H1 (cell line): ENCODE results near the gene ZNF512. TPM values are rescaled to one million over a fixed set of nuclear protein-coding genes. Genes with fewer than 3 reads are reported as not detected.

ENCODE experiments used
- CTCF ChIA-PET: fragments of 300-600 bp; sonication (Branson Sonifier 250); formaldehyde crosslinking; loops from one replicate; lab custom pipeline; 2021; ENCODE audit not compliant: partially characterized antibody; lab: Charles Lee
- POLR2A ChIA-PET: fragments of 300-600 bp; sonication (Branson Sonifier 250); formaldehyde crosslinking; loops from one replicate; lab custom pipeline; 2021; ENCODE audit warnings: inconsistent platforms; ENCODE audit not compliant: partially characterized antibody; lab: Charles Lee
- DNase-seq, 2 experiments: peaks; one replicate each; pipeline versions ENCODE4 v3.0.0 to v3.0.0-alpha.2; 2010 to 2022; ENCODE audit warnings: low spot score in 2 of 2, low read depth in 1 of 2, mixed read lengths in 1 of 2
- FAIRE-seq: peaks from 2 replicates; lab custom pipeline; 2011; peaks lifted over from hg19 to GRCh38; lab: Jason Lieb, UNC
- H2AFZ ChIP-seq: 2 replicates; pipeline ENCODE4 v1.8.1; 2012; ENCODE audit warnings: low read length, inconsistent platforms
- H2AK5ac ChIP-seq: 2 replicates; pipeline ENCODE4 v1.6.1; 2013; ENCODE audit warnings: low read depth, low read length
- H2BK120ac ChIP-seq: replicated peaks from 2 replicates; pipeline ENCODE3; 2013; ENCODE audit warnings: low read depth, low read length, inconsistent platforms
- H2BK12ac ChIP-seq: 2 replicates; pipeline ENCODE4 v1.6.1; 2013; ENCODE audit warnings: low read depth, low read length
- H2BK15ac ChIP-seq: 2 replicates; pipeline ENCODE4 v1.6.1; 2013; ENCODE audit warnings: low read length
- H2BK20ac ChIP-seq: 2 replicates; pipeline ENCODE4 v1.6.1; 2013; ENCODE audit warnings: low read length
- H2BK5ac ChIP-seq: 2 replicates; pipeline ENCODE4 v1.6.1; 2013; ENCODE audit warnings: low read depth, low read length
- H3K14ac ChIP-seq: 2 replicates; pipeline ENCODE4 v1.6.1; 2013; ENCODE audit warnings: inconsistent platforms; ENCODE audit not compliant: insufficient read length
- H3K18ac ChIP-seq: 2 replicates; pipeline ENCODE4 v1.6.1; 2013; ENCODE audit warnings: low read length; ENCODE audit errors: extremely low read depth
- H3K23ac ChIP-seq: 2 replicates; pipeline ENCODE4 v1.6.1; 2013; ENCODE audit warnings: inconsistent platforms; ENCODE audit not compliant: insufficient read length
- H3K23me2 ChIP-seq: 2 replicates; pipeline ENCODE4 v1.6.1; 2013; ENCODE audit warnings: low read depth, low read length
- H3K27ac ChIP-seq: 2 replicates; pipeline ENCODE4 v1.6.1; 2011; ENCODE audit warnings: low read depth, low read length, inconsistent platforms
- H3K27me3 ChIP-seq, 4 experiments: replicated peaks in 1 of 4; 1 replicate in 1 of 4; 2 replicates in 3 of 4; pipeline versions ENCODE4 v1.6.1 to v1.8.1; 2011 to 2013; ENCODE audit warnings: low read length in 3 of 4, mild to moderate bottlenecking in 3 of 4, inconsistent platforms in 2 of 4, mixed read lengths in 2 of 4, moderate library complexity in 1 of 4; ENCODE audit not compliant: control insufficient read depth in 3 of 4, insufficient read depth in 3 of 4; ENCODE audit errors: extremely low read depth in 1 of 4
- H3K36me3 ChIP-seq, 4 experiments: 2 replicates each; pipeline versions ENCODE4 v1.6.1 to v1.8.1; 2011 to 2013; ENCODE audit warnings: mild to moderate bottlenecking in 4 of 4, low read length in 3 of 4, moderate library complexity in 2 of 4, control low read depth in 1 of 4, inconsistent platforms in 1 of 4; ENCODE audit not compliant: insufficient read depth in 4 of 4, control insufficient read depth in 2 of 4
- H3K4ac ChIP-seq: replicated peaks from 2 replicates; pipeline ENCODE3; 2013; ENCODE audit warnings: low read length, low read depth, mixed read lengths, inconsistent platforms; ENCODE audit not compliant: insufficient read length
- H3K4me1 ChIP-seq, 4 experiments: replicated peaks in 1 of 4; 1 replicate in 1 of 4; 2 replicates in 3 of 4; pipeline versions ENCODE4 v1.6.1 to v1.8.1; 2011 to 2013; ENCODE audit warnings: low read length in 3 of 4, inconsistent platforms in 2 of 4, mixed read lengths in 1 of 4; ENCODE audit not compliant: insufficient read depth in 4 of 4, control insufficient read depth in 3 of 4
- H3K4me2 ChIP-seq, 2 experiments: 2 replicates each; pipeline versions ENCODE4 v1.6.1 to v1.8.1; 2011 to 2013; ENCODE audit warnings: low read depth in 2 of 2, low read length in 2 of 2, control low read depth in 1 of 2, inconsistent platforms in 1 of 2, mild to moderate bottlenecking in 1 of 2; ENCODE audit not compliant: insufficient read depth in 1 of 2
- H3K4me3 ChIP-seq, 4 experiments: fragments of 200-600, 300-600 bp in 1 of 4; sonication (generic), shearing (Covaris generic), sonication (Bioruptor Twin) in 1 of 4; 2 replicates each; pipeline versions ENCODE4 v1.5.1 to v1.8.1; 2011 to 2016; ENCODE audit warnings: low read length in 4 of 4, low read depth in 3 of 4, control low read depth in 2 of 4, inconsistent platforms in 2 of 4, mild to moderate bottlenecking in 2 of 4, mixed read lengths in 1 of 4, moderate library complexity in 1 of 4; ENCODE audit not compliant: insufficient read depth in 2 of 4; ENCODE audit errors: extremely low read depth in 1 of 4
- H3K56ac ChIP-seq: replicated peaks from 2 replicates; pipeline ENCODE3; 2013; ENCODE audit warnings: low read depth, mild to moderate bottlenecking, mixed read lengths, low read length, inconsistent platforms; ENCODE audit not compliant: insufficient read length
- H3K79me1 ChIP-seq: 2 replicates; pipeline ENCODE4 v1.6.1; 2013; ENCODE audit warnings: low read depth, low read length, control low read depth
- H3K79me2 ChIP-seq, 2 experiments: 2 replicates each; pipeline versions ENCODE4 v1.6.1 to v1.8.1; 2012 to 2013; ENCODE audit warnings: low read length in 2 of 2, mild to moderate bottlenecking in 2 of 2, inconsistent platforms in 1 of 2; ENCODE audit not compliant: insufficient read depth in 2 of 2, control insufficient read depth in 1 of 2
- H3K9ac ChIP-seq, 4 experiments: replicated peaks in 1 of 4; 1 replicate in 1 of 4; 2 replicates in 3 of 4; pipeline versions ENCODE4 v1.6.1 to v1.8.1; 2011 to 2013; ENCODE audit warnings: low read depth in 3 of 4, low read length in 3 of 4, control low read depth in 2 of 4, mild to moderate bottlenecking in 2 of 4, moderate library complexity in 2 of 4, inconsistent platforms in 1 of 4; ENCODE audit errors: extremely low read depth in 1 of 4
- H3K9me3 ChIP-seq, 2 experiments: 2 replicates each; pipeline versions ENCODE4 v1.6.1 to v1.8.1; 2012 to 2013; ENCODE audit warnings: mild to moderate bottlenecking in 2 of 2, moderate library complexity in 2 of 2, control low read depth in 1 of 2, inconsistent platforms in 1 of 2, low read depth in 1 of 2, low read length in 1 of 2, mixed read lengths in 1 of 2; ENCODE audit not compliant: insufficient read depth in 2 of 2
- H4K20me1 ChIP-seq, 2 experiments: replicated peaks in 1 of 2; 2 replicates each; pipeline versions ENCODE3 to v1.8.1; 2011 to 2013; ENCODE audit warnings: inconsistent platforms in 2 of 2, low read length in 2 of 2, mild to moderate bottlenecking in 1 of 2; ENCODE audit not compliant: insufficient read depth in 2 of 2, control insufficient read depth in 1 of 2
- H4K5ac ChIP-seq: 2 replicates; pipeline ENCODE4 v1.6.1; 2013; ENCODE audit warnings: low read length, low read depth, mixed read lengths, inconsistent platforms; ENCODE audit not compliant: insufficient read length
- H4K8ac ChIP-seq: 2 replicates; pipeline ENCODE4 v1.8.0; 2013; ENCODE audit warnings: mild to moderate bottlenecking, moderate library complexity, low read length, inconsistent platforms; ENCODE audit not compliant: insufficient read depth; ENCODE audit errors: extremely low read depth
- H4K91ac ChIP-seq: replicated peaks from 2 replicates; pipeline ENCODE3; 2013; ENCODE audit warnings: low read length, mixed read lengths, inconsistent platforms; ENCODE audit not compliant: insufficient read length
- ATF2 ChIP-seq: IDR thresholded peaks from 2 replicates; pipeline ENCODE4 v1.6.1; 2012; ENCODE audit warnings: low read length, inconsistent platforms
- CREB1 ChIP-seq: IDR thresholded peaks from 2 replicates; pipeline ENCODE4 v1.6.1; 2012; ENCODE audit warnings: inconsistent platforms
- EGR1 ChIP-seq: IDR thresholded peaks from 2 replicates; pipeline ENCODE4 v1.6.1; 2011; ENCODE audit warnings: low read depth, low read length, borderline replicate concordance
- GTF2F1 ChIP-seq: IDR thresholded peaks from 2 replicates; pipeline ENCODE4 v1.6.1; 2012; ENCODE audit warnings: low read depth, low read length, improper control_type of control experiment, borderline replicate concordance
- PHF8 ChIP-seq: fragments of 200-600 bp; sonication (generic); conservative IDR thresholded peaks from 2 replicates; pipeline ENCODE4 v1.7.1; 2012; ENCODE audit warnings: low read depth, mild to moderate bottlenecking, inconsistent platforms, low read length, moderate library complexity
- POLR2A ChIP-seq, 2 experiments: IDR thresholded peaks; 1 replicate in 1 of 2; 2 replicates in 1 of 2; pipeline ENCODE4 v1.6.1; 2011; ENCODE audit warnings: low read depth in 2 of 2, low read length in 2 of 2, mild to moderate bottlenecking in 2 of 2; ENCODE audit errors: control extremely low read depth in 1 of 2
- TAF1 ChIP-seq: IDR thresholded peaks from 2 replicates; pipeline ENCODE4 v1.6.1; 2011; ENCODE audit warnings: mild to moderate bottlenecking, low read depth, low read length
- TBP ChIP-seq: IDR thresholded peaks from 2 replicates; pipeline ENCODE4 v1.6.1; 2011; ENCODE audit warnings: low read depth, low read length, improper control_type of control experiment
- WGBS, 2 experiments: shearing (Covaris generic) in 1 of 2; methylation state at CpG; one replicate each; pipeline versions ENCODE4 v1.1.6 to v1.1.7; 2013 to 2015; ENCODE audit warnings: low lambda C conversion rate in 2 of 2, mixed read lengths in 2 of 2, inconsistent platforms in 1 of 2, low coverage in 1 of 2, missing lambda C conversion rate in 1 of 2; ENCODE audit not compliant: insufficient replicate concordance in 2 of 2, insufficient coverage in 1 of 2, insufficient read length in 1 of 2; ENCODE audit errors: extremely low coverage in 1 of 2, missing lambda C conversion rate in 1 of 2; 5-methylcytosine and 5-hydroxymethylcytosine counted together
- polyA plus RNA-seq, 7 experiments: library from polyadenylated mRNA; depleted of rRNA in 3 of 7; stranded (reverse) in 5 of 7; unstranded in 2 of 7; fragments of >200 nt in 5 of 7; fragments of 200-250 nt in 2 of 7; gene quantifications; 1 replicate in 5 of 7; 2 replicates in 1 of 7; 4 replicates in 1 of 7; pipeline versions ENCODE4 v1.2.1 to v1.2.3, GENCODE V29; 2011 to 2013; ENCODE audit warnings: missing spikeins in 2 of 7, mixed read lengths in 2 of 7
- total RNA-seq: library from RNA; stranded (reverse); fragmentation: NEBNext Ultra II Directional; extraction: Animal tissue kit (Norgen Biotek cat#: 25700); gene quantifications from 2 replicates; pipeline ENCODE4 v1.2.1, GENCODE V29; 2021
- TF ChIP-seq, protein P1 (sequence below): IDR thresholded peaks from 2 replicates; pipeline ENCODE4 v1.6.1; 2012; ENCODE audit warnings: inconsistent platforms

ZNF512 gene
- total and polyA plus RNA-seq, 2 of the 8 experiments (the other 6 are each of a cell fraction or from before 2014, with no cell fraction given) = 17.6 to 37.9 TPM

GRCh38 chr2:27628767-27629709 lies 46.2 kb downstream of the ZNF512 start, which contains the start of the genes CCDC121 and GPN1:
Gene CCDC121, minus strand, starts transcription at chr2:27629012. Its CDS starts 1,213 bp downstream, at chr2:27627799.
Gene GPN1, plus strand, starts transcription at chr2:27629050. Its CDS starts 9 bp downstream, at chr2:27629059.
- H2AFZ ChIP-seq = peak within 1 kb of the TSS; percentile 97
- no peak within 1 kb of the TSS for H3K4ac ChIP-seq
- peak within 1 kb of the TSS; percentile 39; the same call in 1 of the 2 replicates for H2BK12ac ChIP-seq
- peaks cover 0 to 4% (median 2%) of the 10 kb centered on the region in 4 experiments; a peak in 3 of 7 replicates for H3K4me1 ChIP-seq
- FAIRE-seq (no peak), DNase-seq (peak; percentile 50 to 89)
- peak within 1 kb of the TSS; percentile 98; the same call in 1 of the 2 replicates for H4K8ac ChIP-seq
- H4K91ac ChIP-seq = peak within 1 kb of the TSS; percentile 96
- H3K23ac ChIP-seq = no peak within 1 kb of the TSS
- no peaks in the 10 kb centered on the region for H3K9me3 ChIP-seq
- peak within 1 kb of the TSS; percentile 70 to 79 for H3K4me2 ChIP-seq
- H2AK5ac ChIP-seq = no peak within 1 kb of the TSS
- H3K9ac ChIP-seq = peak within 1 kb of the TSS; percentile 94 to 95 (median 94)
- peak within 1 kb of the TSS; percentile 89 for H4K5ac ChIP-seq
- H2BK5ac ChIP-seq = peak within 1 kb of the TSS; percentile 98
- no peaks in the 10 kb centered on the region for H3K27me3 ChIP-seq
- no peaks in the 10 kb centered on the region for H3K79me1 ChIP-seq
- no peaks in the 10 kb centered on the region for H4K20me1 ChIP-seq
- WGBS, 2 experiments = 7% methylated on average over 42 of the region's 44 CpGs; no CpG with 5 or more reads in 1 of the 2 experiments
- CTCF ChIA-PET = interaction anchor here (0.9 to 1.6 kb wide), 2 partner anchors 54 to 187 kb away, joined by 3 to 4 read pairs; no protein-coding TSS in a partner anchor
- no peaks in the 10 kb centered on the region; the same call in 1 of the 2 replicates for H3K23me2 ChIP-seq
- no peak within 1 kb of the TSS for H2BK15ac ChIP-seq
- H3K79me2 ChIP-seq = peaks cover 0 to 14% of the 10 kb centered on the region in 2 experiments; a peak in 2 of 4 replicates
- peak within 1 kb of the TSS; percentile 84 for H3K27ac ChIP-seq
- POLR2A ChIA-PET = interaction anchor here (0.6 to 2.2 kb wide), 16 partner anchors 11 to 250 kb away, joined by 3 to 7 read pairs (median 4); partner anchors contain the start of genes IFT172, PPM1G, SLC4A1AP and SUPT7L
- H3K4me3 ChIP-seq = peak within 1 kb of the TSS; percentile 84 to 95 (median 92)
- no peak within 1 kb of the TSS for H3K14ac ChIP-seq
- no peak within 1 kb of the TSS for H2BK20ac ChIP-seq
- H2BK120ac ChIP-seq = no peak within 1 kb of the TSS
- H3K56ac ChIP-seq = peak within 1 kb of the TSS; percentile 80
- peaks cover 4 to 24% (median 16%) of the 10 kb centered on the region in 4 experiments; a peak in 7 of 8 replicates for H3K36me3 ChIP-seq
- peak within 1 kb of the TSS; percentile 92 for H3K18ac ChIP-seq
- TF ChIP-seq, protein P1, sequence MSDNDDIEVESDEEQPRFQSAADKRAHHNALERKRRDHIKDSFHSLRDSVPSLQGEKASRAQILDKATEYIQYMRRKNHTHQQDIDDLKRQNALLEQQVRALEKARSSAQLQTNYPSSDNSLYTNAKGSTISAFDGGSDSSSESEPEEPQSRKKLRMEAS = peak; percentile 72
- TF ChIP-seq ATF2 (no peak), POLR2A (IDR thresholded peaks at IDR 0.05; ENCODE audit: control extremely low read depth in 1 of 2, low read depth in 2 of 2, low read length in 2 of 2) (peak; percentile 92 to 95), GTF2F1 (no peak; the same call in 1 of the 2 replicates), EGR1 (no peak), TAF1 (peak; percentile 98), PHF8 (peak; percentile 99), CREB1 (peak; percentile 67; the same call in 1 of the 2 replicates), TBP (peak; percentile 94)
